HG02970 (cell line): Measurements from ENCODE around the gene FKBP5.
"Not testable (repeated sequence)": the region's sequence is repeated elsewhere in the genome, so short reads cannot be mapped to it uniquely, and the experiment has no call there.

Source experiments
- ATAC-seq: cut with Tn5 transposase; IDR thresholded peaks from one replicate; pipeline ENCODE4 v1.9.1; 2021; ENCODE audit warnings: mild to moderate bottlenecking, moderate library complexity, moderate number of reproducible peaks; ENCODE audit not compliant: unreplicated experiment, low FRiP score

Gene FKBP5

GRCh38 chr6:35724471-35724870, 35.8 kb upstream of the FKBP5 start:
- no peak for ATAC-seq

- ATAC-seq, result no peak
These were observed 35.3 kb upstream of the FKBP5 start for GRCh38 chr6:35724059-35724458.

- ATAC-seq, result no peak
These were observed 34.9 kb upstream of the FKBP5 start for GRCh38 chr6:35723587-35723986.

- ATAC-seq, result no peak
These were observed 33.5 kb upstream of the FKBP5 start for GRCh38 chr6:35722121-35722761.

- ATAC-seq, result peak; percentile 60
These were observed 31.4 kb upstream of the FKBP5 start for GRCh38 chr6:35719830-35720733.

GRCh38 chr6:35719404-35719829, 30.7 kb upstream of the FKBP5 start:
- ATAC-seq, result peak; percentile 22

- ATAC-seq, result no peak
These were observed 30.2 kb upstream of the FKBP5 start for GRCh38 chr6:35718911-35719381.

- no peak for ATAC-seq
These were observed 29.6 kb upstream of the FKBP5 start for GRCh38 chr6:35718375-35718736.

- no peak for ATAC-seq
These were observed 29.0 kb upstream of the FKBP5 start for GRCh38 chr6:35717449-35718374.

- no peak for ATAC-seq
These were observed 28.1 kb upstream of the FKBP5 start for GRCh38 chr6:35716798-35717197.

GRCh38 chr6:35713006-35713767, 24.5 kb upstream of the FKBP5 start:
- no peak for ATAC-seq

- no peak for ATAC-seq
These were observed 23.0 kb upstream of the FKBP5 start for GRCh38 chr6:35711731-35712130.

GRCh38 chr6:35710241-35710847, 21.6 kb upstream of the FKBP5 start:
- no peak for ATAC-seq

- no peak for ATAC-seq
These were observed 19.9 kb upstream of the FKBP5 start for GRCh38 chr6:35708585-35708984.

- ATAC-seq, result no peak
These were observed 19.1 kb upstream of the FKBP5 start for GRCh38 chr6:35707714-35708407.

- no peak for ATAC-seq
These were observed 17.8 kb upstream of the FKBP5 start for GRCh38 chr6:35706468-35706867.

GRCh38 chr6:35703554-35703953, 14.8 kb upstream of the FKBP5 start:
- no peak for ATAC-seq

GRCh38 chr6:35698858-35699257, 10.1 kb upstream of the FKBP5 start:
- no peak for ATAC-seq

- ATAC-seq, result not testable (repeated sequence)
These were observed 9.7 kb upstream of the FKBP5 start for GRCh38 chr6:35698430-35698829.
